B cell (primary cell): ENCODE data around the gene AKT3. TPM values are rescaled to one million over a fixed set of nuclear protein-coding genes. Genes with fewer than 3 reads are reported as not detected.
A peak's percentile ranks its signal among the peaks of the same experiment; 100 is the strongest.

ENCODE experiments used
- ATAC-seq: fragments of 200-7000 bp; cut with Tn5 transposase; one replicate; pipeline ENCODE4 v1.10.0; 2021; ENCODE audit warnings: low read depth, mild to moderate bottlenecking, moderate number of reproducible peaks, moderate library complexity
- CTCF ChIA-PET: fragments of 350-600 bp; sonication (Branson Sonifier 250); formaldehyde crosslinking; loops from one replicate; lab custom pipeline; 2021; ENCODE audit warnings: antibody characterized with exemption, inconsistent platforms; lab: Charles Lee
- POLR2A ChIA-PET: fragments of 350-600 bp; sonication (Branson Sonifier 250); formaldehyde crosslinking; loops from one replicate; lab custom pipeline; 2021; ENCODE audit warnings: antibody characterized with exemption; lab: Charles Lee
- DNase-seq: peaks from one replicate; pipeline ENCODE4 v3.0.0; 2013
- H2AFZ ChIP-seq: 2 replicates; pipeline ENCODE4 v1.6.1; 2012; ENCODE audit warnings: mild to moderate bottlenecking, low read depth, low read length; ENCODE audit not compliant: insufficient read depth, poor library complexity, severe bottlenecking
- H3K27ac ChIP-seq, 2 donors: 1 replicate in 1 of 2; 2 replicates in 1 of 2; pipeline ENCODE4 v1.5.1; 2012 to 2013; ENCODE audit warnings: low read length in 2 of 2, mild to moderate bottlenecking in 2 of 2, moderate library complexity in 1 of 2
- H3K27me3 ChIP-seq, 4 experiments: fragments of 200-600 bp in 1 of 4; sonication (generic) in 1 of 4; replicated peaks in 1 of 4; 1 replicate in 2 of 4; 2 replicates in 2 of 4; pipeline versions ENCODE4 v1.6.1 to v1.7.0; 2013 to 2016; ENCODE audit warnings: low read length in 3 of 4, mild to moderate bottlenecking in 2 of 4, mixed read lengths in 1 of 4, moderate library complexity in 1 of 4; ENCODE audit not compliant: insufficient read depth in 4 of 4, control insufficient read depth in 3 of 4; ENCODE audit errors: control extremely low read depth in 1 of 4
- H3K36me3 ChIP-seq, 2 experiments: replicated peaks in 1 of 2; 1 replicate in 1 of 2; 2 replicates in 1 of 2; pipeline versions ENCODE4 v1.6.1 to v1.7.1; 2013; ENCODE audit warnings: low read length in 1 of 2; ENCODE audit not compliant: insufficient read depth in 2 of 2, control insufficient read depth in 1 of 2; ENCODE audit errors: control extremely low read depth in 1 of 2, extremely low read depth in 1 of 2
- H3K4me1 ChIP-seq, 2 donors: fragments of 200-600 bp in 1 of 2; sonication (generic) in 1 of 2; 1 replicate in 1 of 2; 2 replicates in 1 of 2; pipeline versions ENCODE4 v1.5.1 to v1.6.1; 2013 to 2017; ENCODE audit warnings: low read length in 2 of 2; ENCODE audit not compliant: control insufficient read depth in 2 of 2, insufficient read depth in 2 of 2
- H3K4me2 ChIP-seq: replicated peaks from 2 replicates; pipeline ENCODE3; 2012; ENCODE audit warnings: mild to moderate bottlenecking, low read depth, low read length; ENCODE audit not compliant: poor library complexity, severe bottlenecking
- H3K4me3 ChIP-seq, 5 experiments: fragments of 200-600 bp in 1 of 5; sonication (generic) in 1 of 5; 1 replicate in 3 of 5; 2 replicates in 2 of 5; pipeline versions ENCODE4 v1.5.1 to v1.7.0; 2011 to 2016; ENCODE audit warnings: low read length in 4 of 5, mild to moderate bottlenecking in 4 of 5, low read depth in 2 of 5, control low read depth in 1 of 5, moderate library complexity in 1 of 5; ENCODE audit not compliant: insufficient read depth in 1 of 5; ENCODE audit errors: control extremely low read depth in 1 of 5, extremely low read depth in 1 of 5
- H3K79me2 ChIP-seq: fragments of 200-600 bp; sonication (generic); one replicate; pipeline ENCODE4 v1.6.0; 2016; ENCODE audit warnings: low read length; ENCODE audit not compliant: control insufficient read depth, insufficient read depth
- H3K9ac ChIP-seq: fragments of 200-600 bp; sonication (generic); 2 replicates; pipeline ENCODE4 v1.6.1; 2017; ENCODE audit warnings: mild to moderate bottlenecking, low read length, moderate library complexity
- H3K9me3 ChIP-seq, 3 donors: one replicate each; pipeline versions ENCODE4 v1.6.1 to v1.7.1; 2013; ENCODE audit warnings: low read length in 2 of 3; ENCODE audit not compliant: control insufficient read depth in 2 of 3, insufficient read depth in 1 of 3; ENCODE audit errors: control extremely low read depth in 1 of 3
- H4K20me1 ChIP-seq: 2 replicates; pipeline ENCODE4 v1.6.0; 2012; ENCODE audit warnings: mild to moderate bottlenecking, low read length; ENCODE audit not compliant: insufficient read depth, control insufficient read depth, poor library complexity, severe bottlenecking
- H3K27ac Mint-ChIP-seq: one replicate; pipeline ENCODE4 v1.8.0; 2021; ENCODE audit warnings: mixed read lengths
- H3K27me3 Mint-ChIP-seq: one replicate; pipeline ENCODE4 v1.8.0; 2021; ENCODE audit warnings: mixed read lengths
- H3K4me1 Mint-ChIP-seq: one replicate; pipeline ENCODE4 v1.8.0; 2021; ENCODE audit warnings: mixed read lengths
- H3K4me3 Mint-ChIP-seq: one replicate; pipeline ENCODE4 v1.8.0; 2021; ENCODE audit warnings: mixed read lengths
- H3K9me3 Mint-ChIP-seq: one replicate; pipeline ENCODE4 v1.8.0; 2022; ENCODE audit warnings: mixed read lengths; ENCODE audit not compliant: insufficient read depth
- CTCF ChIP-seq: fragments of 200-600 bp; IDR thresholded peaks from one replicate; pipeline ENCODE4 v1.8.0; 2022; ENCODE audit warnings: antibody characterized with exemption, mild to moderate bottlenecking
- EZH2 ChIP-seq: IDR thresholded peaks from 2 replicates; pipeline ENCODE4 v1.6.1; 2012; ENCODE audit warnings: borderline replicate concordance, low read depth, mild to moderate bottlenecking, moderate library complexity, low read length; ENCODE audit not compliant: insufficient read depth, poor library complexity, severe bottlenecking
- WGBS: methylation state at CpG from one replicate; pipeline ENCODE4 v1.1.5; 2013; ENCODE audit warnings: missing lambda C conversion rate; ENCODE audit not compliant: insufficient coverage; 5-methylcytosine and 5-hydroxymethylcytosine counted together
- intact Hi-C: fragments of 100-400 bp; cut with micrococcal nuclease; formaldehyde crosslinking; loops from one replicate; pipeline ENCODE4 v1.10.0; 2022
- polyA plus RNA-seq: library from polyadenylated mRNA; depleted of rRNA; stranded (reverse); fragments of >200 nt; gene quantifications from 2 replicates; pipeline ENCODE4 v1.2.3, GENCODE V29; 2012
- total RNA-seq, 2 donors: library from RNA; stranded (reverse); fragments of 120-200 nt in 1 of 2; gene quantifications; 1 replicate in 1 of 2; 2 replicates in 1 of 2; pipeline versions ENCODE4 v1.2.3 to v1.2.4, GENCODE V29; 2013 to 2022

AKT3 gene
- total and polyA plus RNA-seq, 2 donors (not counting 1 experiment from before 2014, with no cell fraction given): 4.4 to 148 TPM

DNA sequence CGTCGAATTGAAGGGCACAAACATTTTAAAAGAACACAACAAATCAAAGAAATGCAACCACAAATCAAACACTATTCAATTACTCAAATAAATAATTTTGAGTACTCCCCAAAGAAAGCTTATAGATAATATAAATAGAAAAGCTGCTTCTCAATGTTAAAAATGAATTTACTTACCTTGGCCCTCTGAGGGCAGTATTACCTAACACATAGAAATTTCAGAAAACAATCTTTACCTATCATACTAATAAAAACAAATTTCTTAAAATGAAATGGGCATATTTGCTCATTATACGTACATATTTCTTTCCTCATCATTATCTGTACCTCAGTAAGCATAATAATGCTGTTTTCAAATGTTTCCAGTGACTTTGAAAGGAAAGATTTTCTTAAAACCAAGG, 141.8 kb downstream of the AKT3 start:
- Histone ChIP-seq H3K4me2 (no peak overlapping the region), H2AFZ (no peak overlapping the region), H3K36me3 (no peaks in the 10 kb centered on the region), H3K9ac (no peak overlapping the region), H3K27ac (no peak overlapping the region), H3K9me3 (no peaks in the 10 kb centered on the region), H3K79me2 (no peaks in the 10 kb centered on the region), H3K4me3 (no peak overlapping the region), H4K20me1 (peaks cover 3% of the 10 kb centered on the region), H3K4me1 (peaks cover 0 to 3% of the 10 kb centered on the region in 2 donors), H3K27me3 (no peaks in the 10 kb centered on the region)
- WGBS: no CpG with 5 or more reads among the region's 3 CpGs
- DNase-seq (peak; percentile 33), ATAC-seq (no peak)
- TF ChIP-seq EZH2 (no peak), CTCF (peak; percentile 73)
- H3K27me3 Mint-ChIP-seq: no peaks in the 10 kb centered on the region
- no peak overlapping the region for H3K4me3 Mint-ChIP-seq
- H3K27ac Mint-ChIP-seq: no peak overlapping the region
- intact Hi-C loops: loop anchor here (1.0 to 10.0 kb wide), 3 partner anchors 40 to 565 kb away; no protein-coding TSS in a partner anchor
- no peaks in the 10 kb centered on the region for H3K9me3 Mint-ChIP-seq
- POLR2A ChIA-PET: no interaction called here
- H3K4me1 Mint-ChIP-seq: peaks cover 10% of the 10 kb centered on the region
- CTCF ChIA-PET: interaction anchor here (0.6 to 4.8 kb wide), 4 partner anchors 42 to 591 kb away, joined by 3 to 32 read pairs (median 6); no protein-coding TSS in a partner anchor

DNA sequence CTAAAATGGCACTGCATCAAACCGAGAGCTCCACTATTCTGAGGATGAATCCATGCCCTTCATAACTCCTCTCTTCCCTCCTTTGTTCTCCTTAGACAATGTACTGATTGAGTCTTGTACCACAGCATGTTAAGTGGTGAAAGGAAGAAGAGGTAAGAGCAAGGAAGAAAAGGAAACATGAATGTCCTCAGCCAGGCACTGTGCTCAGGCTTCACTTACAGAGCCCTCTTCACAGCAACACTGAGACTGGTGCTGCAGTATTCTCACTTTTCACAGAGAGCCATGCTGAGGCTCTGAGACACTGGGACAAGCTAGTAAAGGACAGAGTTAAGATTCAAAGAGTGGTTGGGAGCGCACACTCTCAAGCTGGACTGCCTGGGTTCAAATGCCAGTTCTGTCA, 143.5 kb downstream of the AKT3 start:
- Mint-ChIP-seq H3K27me3 (no peaks in the 10 kb centered on the region), H3K27ac (no peak overlapping the region), H3K4me1 (peaks cover 5% of the 10 kb centered on the region), H3K9me3 (no peaks in the 10 kb centered on the region), H3K4me3 (no peak overlapping the region)
- Histone ChIP-seq H3K4me3 (no peak overlapping the region), H3K4me1 (peaks cover 0 to 3% of the 10 kb centered on the region in 2 donors), H3K27ac (no peak overlapping the region), H3K27me3 (no peaks in the 10 kb centered on the region), H3K79me2 (no peaks in the 10 kb centered on the region), H3K9me3 (no peaks in the 10 kb centered on the region), H4K20me1 (peaks cover 3% of the 10 kb centered on the region), H2AFZ (no peak overlapping the region), H3K9ac (no peak overlapping the region), H3K36me3 (no peaks in the 10 kb centered on the region), H3K4me2 (no peak overlapping the region)
- ChIA-PET POLR2A (no interaction called here), CTCF (interaction anchor here (1.4 kb wide), 1 partner anchor 363 kb away, joined by 4 read pairs; no protein-coding TSS in a partner anchor)
- ATAC-seq (no peak), DNase-seq (no peak)
- 100% methylated on average over 1 of the region's 2 CpGs for WGBS
- TF ChIP-seq EZH2: no peak
- intact Hi-C loops: loop anchor here (10.0 kb wide), 1 partner anchor 238 kb away; no protein-coding TSS in a partner anchor
